Activated T-cell treated with anti-CD3 and anti-CD28 coated beads, Interleukin-2, amount 50 U/mL, for 72 hours (primary cell): Measurements from ENCODE around the gene BABAM2. TPM values are rescaled to one million over a fixed set of nuclear protein-coding genes. Genes with fewer than 3 reads are reported as not detected.

Experiments
- ATAC-seq, 2 donors: fragments of 150-1000 bp; cut with Tn5 transposase; replicated peaks in 1 of 2; 2 replicates each; pipeline ENCODE4 v1.10.0; 2021; ENCODE audit warnings: moderate library complexity in 2 of 2, mild to moderate bottlenecking in 1 of 2
- DNase-seq, 2 donors: peaks; one replicate each; pipeline ENCODE4 v3.0.0; 2021 to 2022; ENCODE audit warnings: mixed read lengths in 1 of 2
- H3K27ac Mint-ChIP-seq: one replicate; pipeline ENCODE4 v1.8.0; 2022; ENCODE audit warnings: mild to moderate bottlenecking, moderate library complexity, mixed read lengths
- H3K27me3 Mint-ChIP-seq: one replicate; pipeline ENCODE4 v1.8.0; 2022; ENCODE audit warnings: low read depth, mixed read lengths
- H3K36me3 Mint-ChIP-seq, 2 donors: one replicate each; pipeline ENCODE4 v1.8.0; 2022; ENCODE audit warnings: mixed read lengths in 2 of 2, mild to moderate bottlenecking in 1 of 2; ENCODE audit not compliant: insufficient read depth in 2 of 2
- H3K4me1 Mint-ChIP-seq: one replicate; pipeline ENCODE4 v1.8.0; 2022; ENCODE audit warnings: low read depth, mixed read lengths
- H3K4me3 Mint-ChIP-seq, 2 donors: one replicate each; pipeline ENCODE4 v1.8.0; 2022; ENCODE audit warnings: mild to moderate bottlenecking in 2 of 2, mixed read lengths in 2 of 2, moderate library complexity in 2 of 2
- H3K9me3 Mint-ChIP-seq, 2 donors: one replicate each; pipeline ENCODE4 v1.8.0; 2022; ENCODE audit warnings: mixed read lengths in 2 of 2
- total RNA-seq, 2 donors: library from RNA; stranded (reverse); gene quantifications; one replicate each; pipeline ENCODE4 v1.2.3, GENCODE V29; 2022

The BABAM2 gene
- total RNA-seq, 2 donors from 2014 or later, result 96.6 to 97.2 TPM

- Mint-ChIP-seq H3K27me3 (no peaks in the 10 kb centered on the region), H3K4me1 (no peaks in the 10 kb centered on the region), H3K36me3 (peaks cover 4 to 17% of the 10 kb centered on the region in 2 donors), H3K4me3 (no peak overlapping the region), H3K9me3 (peaks cover 3 to 6% of the 10 kb centered on the region in 2 donors), H3K27ac (no peak overlapping the region)
- no peak for DNase-seq
- ATAC-seq, result no peak
Measured at GRCh38 chr2:28150236-28150915, 259.8 kb downstream of the BABAM2 start.

- DNase-seq, result no peak
- H3K4me3 Mint-ChIP-seq, result no peak overlapping the region
- ATAC-seq, result no peak
Measured at GRCh38 chr2:28150994-28151393, 260.5 kb downstream of the BABAM2 start.

GRCh38 chr2:28152585-28153280 lies 262.2 kb downstream of the BABAM2 start:
- ATAC-seq, result no peak

More at GRCh38 chr2:28150994-28151393, 260.5 kb downstream of the BABAM2 start:
- Mint-ChIP-seq H3K36me3 (peaks cover 8 to 23% of the 10 kb centered on the region in 2 donors), H3K27me3 (no peaks in the 10 kb centered on the region), H3K9me3 (peaks cover 5 to 9% of the 10 kb centered on the region in 2 donors), H3K27ac (no peak overlapping the region), H3K4me1 (no peaks in the 10 kb centered on the region)

GRCh38 chr2:28153851-28154250 lies 263.3 kb downstream of the BABAM2 start:
- Mint-ChIP-seq H3K36me3 (peaks cover 10 to 27% of the 10 kb centered on the region in 2 donors), H3K4me1 (no peaks in the 10 kb centered on the region)
- DNase-seq, result no peak

More at GRCh38 chr2:28152585-28153280, 262.2 kb downstream of the BABAM2 start:
- Mint-ChIP-seq H3K4me3 (no peak overlapping the region), H3K36me3 (peaks cover 10 to 27% of the 10 kb centered on the region in 2 donors), H3K9me3 (peaks cover 7 to 10% of the 10 kb centered on the region in 2 donors), H3K4me1 (no peaks in the 10 kb centered on the region), H3K27ac (no peak overlapping the region), H3K27me3 (no peaks in the 10 kb centered on the region)
- no peak for DNase-seq

GRCh38 chr2:28155086-28155485 lies 264.6 kb downstream of the BABAM2 start:
- Mint-ChIP-seq H3K36me3 (peaks cover 12 to 31% of the 10 kb centered on the region in 2 donors), H3K9me3 (peaks cover 7% of the 10 kb centered on the region in 2 donors), H3K27me3 (no peaks in the 10 kb centered on the region), H3K27ac (no peak overlapping the region), H3K4me1 (no peaks in the 10 kb centered on the region), H3K4me3 (no peak overlapping the region)
- ATAC-seq, result no peak
- no peak for DNase-seq

More at GRCh38 chr2:28153851-28154250, 263.3 kb downstream of the BABAM2 start:
- Mint-ChIP-seq H3K27me3 (no peaks in the 10 kb centered on the region), H3K27ac (no peak overlapping the region), H3K4me3 (no peak overlapping the region), H3K9me3 (peaks cover 7 to 10% of the 10 kb centered on the region in 2 donors)
- no peak for ATAC-seq

GRCh38 chr2:28155627-28156026 lies 265.1 kb downstream of the BABAM2 start:
- ATAC-seq (no peak), DNase-seq (peak in 1 of 2 donors; percentile 13)
- H3K4me3 Mint-ChIP-seq, result no peak overlapping the region

GRCh38 chr2:28158791-28159190 lies 268.3 kb downstream of the BABAM2 start:
- ATAC-seq (no peak), DNase-seq (no peak)
- peaks cover 11 to 28% of the 10 kb centered on the region in 2 donors for H3K36me3 Mint-ChIP-seq
- H3K27ac Mint-ChIP-seq, result no peak overlapping the region
- H3K4me3 Mint-ChIP-seq, result no peak overlapping the region
- H3K9me3 Mint-ChIP-seq, result peaks cover 7% of the 10 kb centered on the region in 2 donors
- H3K27me3 Mint-ChIP-seq, result no peaks in the 10 kb centered on the region
- H3K4me1 Mint-ChIP-seq, result no peaks in the 10 kb centered on the region

More at GRCh38 chr2:28155627-28156026, 265.1 kb downstream of the BABAM2 start:
- H3K27ac Mint-ChIP-seq, result no peak overlapping the region
- peaks cover 7% of the 10 kb centered on the region in 2 donors for H3K9me3 Mint-ChIP-seq
- H3K36me3 Mint-ChIP-seq, result peaks cover 12 to 31% of the 10 kb centered on the region in 2 donors
- no peaks in the 10 kb centered on the region for H3K27me3 Mint-ChIP-seq
- no peaks in the 10 kb centered on the region for H3K4me1 Mint-ChIP-seq

- Mint-ChIP-seq H3K4me1 (no peaks in the 10 kb centered on the region), H3K27me3 (no peaks in the 10 kb centered on the region), H3K9me3 (peaks cover 1% of the 10 kb centered on the region in 2 donors), H3K36me3 (peaks cover 4 to 9% of the 10 kb centered on the region in 2 donors), H3K27ac (no peak overlapping the region), H3K4me3 (no peak overlapping the region)
- DNase-seq (no peak), ATAC-seq (no peak)
Measured at GRCh38 chr2:28160986-28161425, 270.5 kb downstream of the BABAM2 start.

- Mint-ChIP-seq H3K27ac (no peak overlapping the region), H3K4me1 (no peaks in the 10 kb centered on the region), H3K4me3 (no peak overlapping the region), H3K36me3 (peaks cover 3 to 7% of the 10 kb centered on the region in 2 donors), H3K27me3 (no peaks in the 10 kb centered on the region), H3K9me3 (no peaks in the 10 kb centered on the region)
- ATAC-seq (no peak), DNase-seq (no peak)
Measured at GRCh38 chr2:28161466-28161865, 270.9 kb downstream of the BABAM2 start.

GRCh38 chr2:28162564-28162963 lies 272.0 kb downstream of the BABAM2 start:
- Mint-ChIP-seq H3K36me3 (peaks cover 3 to 5% of the 10 kb centered on the region in 2 donors), H3K27me3 (no peaks in the 10 kb centered on the region), H3K27ac (no peak overlapping the region), H3K4me3 (no peak overlapping the region), H3K4me1 (no peaks in the 10 kb centered on the region), H3K9me3 (no peaks in the 10 kb centered on the region)
- ATAC-seq, result no peak
- no peak for DNase-seq

GRCh38 chr2:28163028-28163427 lies 272.5 kb downstream of the BABAM2 start:
- Mint-ChIP-seq H3K4me3 (no peak overlapping the region), H3K36me3 (peaks cover 3 to 5% of the 10 kb centered on the region in 2 donors), H3K9me3 (no peaks in the 10 kb centered on the region), H3K4me1 (no peaks in the 10 kb centered on the region), H3K27me3 (no peaks in the 10 kb centered on the region), H3K27ac (no peak overlapping the region)
- DNase-seq (no peak), ATAC-seq (no peak)

- no peak for ATAC-seq
Measured at GRCh38 chr2:28163627-28164279, 273.2 kb downstream of the BABAM2 start.

GRCh38 chr2:28164280-28164801 lies 273.8 kb downstream of the BABAM2 start:
- DNase-seq (no peak), ATAC-seq (no peak)
- Mint-ChIP-seq H3K4me1 (no peaks in the 10 kb centered on the region), H3K36me3 (peaks cover under 1 to 1% of the 10 kb centered on the region in 2 donors), H3K9me3 (no peaks in the 10 kb centered on the region), H3K27ac (peak overlapping the region; percentile 26), H3K4me3 (no peak overlapping the region), H3K27me3 (no peaks in the 10 kb centered on the region)

More at GRCh38 chr2:28163627-28164279, 273.2 kb downstream of the BABAM2 start:
- DNase-seq, result no peak
- Mint-ChIP-seq H3K4me1 (no peaks in the 10 kb centered on the region), H3K27me3 (no peaks in the 10 kb centered on the region), H3K4me3 (no peak overlapping the region), H3K9me3 (no peaks in the 10 kb centered on the region), H3K27ac (no peak overlapping the region), H3K36me3 (peaks cover 3 to 5% of the 10 kb centered on the region in 2 donors)
